GM19238 (cell line): Measurements from ENCODE around the gene SLC51A.
A peak's percentile ranks its signal among the peaks of the same experiment; 100 is the strongest.
"Not testable (repeated sequence)": the region's sequence is repeated elsewhere in the genome, so short reads cannot be mapped to it uniquely, and the experiment has no call there.

Experiments
- DNase-seq: peaks from one replicate; pipeline ENCODE4 v3.0.0; 2011; ENCODE audit warnings: low spot score; ENCODE audit not compliant: insufficient read length

Gene SLC51A

GRCh38 chr3:196193133-196193735, 23.1 kb upstream of the SLC51A start:
- DNase-seq = no peak

GRCh38 chr3:196193736-196194541, 22.4 kb upstream of the SLC51A start:
- DNase-seq = no peak

- DNase-seq = no peak
Measured at GRCh38 chr3:196194542-196194915, 21.8 kb upstream of the SLC51A start.

- DNase-seq = no peak
Measured at GRCh38 chr3:196195664-196196265, 20.6 kb upstream of the SLC51A start.

GRCh38 chr3:196197524-196197923, 18.8 kb upstream of the SLC51A start:
- no peak for DNase-seq

- no peak for DNase-seq
Measured at GRCh38 chr3:196198081-196198675, 18.2 kb upstream of the SLC51A start.

GRCh38 chr3:196198771-196199753, 17.3 kb upstream of the SLC51A start:
- DNase-seq = no peak

GRCh38 chr3:196202516-196202970, 13.8 kb upstream of the SLC51A start:
- DNase-seq = no peak

GRCh38 chr3:196203846-196204245, 12.5 kb upstream of the SLC51A start:
- DNase-seq = no peak

- DNase-seq = not testable (repeated sequence)
Measured at GRCh38 chr3:196205442-196206205, 10.7 kb upstream of the SLC51A start.

GRCh38 chr3:196207159-196207832, 9.0 kb upstream of the SLC51A start:
- DNase-seq = no peak

GRCh38 chr3:196207833-196208607, 8.3 kb upstream of the SLC51A start:
- DNase-seq = peak; percentile 63

GRCh38 chr3:196208942-196209695, 7.2 kb upstream of the SLC51A start:
- no peak for DNase-seq

GRCh38 chr3:196209944-196210672, 6.2 kb upstream of the SLC51A start:
- not testable (repeated sequence) for DNase-seq

GRCh38 chr3:196210673-196211556, 5.4 kb upstream of the SLC51A start, which contains the start of gene ZDHHC19:
TSS of gene ZDHHC19 (minus strand) at chr3:196211400. CDS start at chr3:196211315, 85 bp downstream.
- no peak for DNase-seq

GRCh38 chr3:196214783-196215441, 1.4 kb upstream of the SLC51A start:
- no peak for DNase-seq
